ENCODE measurements around the gene TAB3.

The TAB3 gene

DNA sequence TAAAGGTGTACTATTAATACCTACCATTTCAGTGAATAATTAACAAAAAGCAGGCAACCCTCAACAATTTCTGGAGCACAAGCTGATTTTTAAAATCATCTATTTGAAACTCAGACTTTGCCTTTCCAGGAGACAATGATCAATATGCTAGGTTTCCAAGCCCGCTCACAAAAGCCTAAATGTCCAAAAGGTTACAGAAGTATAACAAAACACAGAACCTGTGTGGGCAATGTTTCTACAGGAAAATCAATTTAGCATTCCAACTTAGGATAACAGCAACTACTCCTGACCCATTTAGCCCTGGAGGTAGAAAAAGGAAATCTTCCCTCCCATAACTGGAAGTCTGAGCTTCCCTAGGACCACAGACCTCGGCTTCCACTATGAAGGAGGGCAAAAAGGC, 3.9 kb downstream of the TAB3 start:
- FAIRE-seq = no peak

DNA sequence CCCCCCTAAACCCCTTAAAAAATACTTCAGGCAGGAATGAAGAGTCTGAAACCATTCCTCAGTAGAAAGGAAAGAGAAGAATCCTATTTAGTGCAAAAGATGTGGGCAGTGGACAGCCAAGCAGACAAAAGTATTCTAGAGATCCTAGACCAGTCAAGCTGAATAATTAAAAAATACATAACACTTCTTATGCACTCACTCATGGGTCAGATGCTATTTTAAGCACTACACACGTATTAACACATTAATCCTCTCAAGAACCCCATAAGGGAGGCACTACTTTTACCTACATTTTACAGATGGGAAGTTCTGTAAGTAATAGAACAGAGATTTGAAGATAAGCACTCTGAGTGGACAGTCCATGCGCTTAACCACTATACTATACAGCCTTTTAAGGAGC, 5.9 kb downstream of the TAB3 start:
- no peak for FAIRE-seq

DNA sequence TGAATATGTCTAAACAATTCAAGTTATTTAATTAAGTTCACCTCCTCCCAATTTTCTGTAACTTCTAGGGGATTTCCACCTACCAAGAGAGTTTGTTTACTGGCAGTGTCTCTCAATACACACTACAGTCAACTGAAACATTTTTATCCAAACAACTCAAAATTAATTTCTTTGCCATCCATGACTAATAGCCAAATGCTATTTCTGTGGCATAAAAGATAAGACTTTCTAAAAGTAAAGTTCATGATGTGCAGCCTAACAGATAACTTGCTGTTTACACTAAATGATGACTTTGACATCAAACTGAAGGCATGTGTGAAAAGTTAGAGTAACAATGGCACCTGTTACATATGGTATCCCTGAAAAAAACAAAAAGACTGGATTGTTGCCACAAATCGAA, 7.3 kb downstream of the TAB3 start:
- peak; percentile 94 for FAIRE-seq

- FAIRE-seq = peak; percentile 90
Observed at GRCh38 chrX:30881390-30881789, 7.7 kb downstream of the TAB3 start.

GRCh38 chrX:30880058-30880457, 9.0 kb downstream of the TAB3 start:
- peak; percentile 78 for FAIRE-seq

GRCh38 chrX:30876367-30876766, 12.7 kb downstream of the TAB3 start:
- FAIRE-seq = no peak

DNA sequence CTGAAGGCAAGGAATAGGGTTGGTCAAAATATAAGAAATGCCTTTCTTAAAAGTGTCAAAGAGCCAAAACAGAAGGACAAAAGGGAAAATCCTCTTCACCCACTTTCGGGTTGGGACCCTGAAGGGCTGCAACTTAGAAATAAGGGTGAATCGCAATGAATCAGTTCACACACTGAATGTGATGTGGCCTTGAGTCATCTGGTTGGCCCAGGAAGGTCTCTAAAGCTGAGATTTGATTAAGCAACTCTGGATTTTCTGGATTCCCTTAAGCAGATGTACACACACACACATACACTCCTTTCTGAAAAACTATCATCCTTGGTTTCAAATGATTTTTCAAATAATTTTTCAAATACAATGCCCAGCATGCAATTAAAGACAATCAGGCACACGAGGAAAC, 13.1 kb downstream of the TAB3 start:
- no peak for FAIRE-seq

DNA sequence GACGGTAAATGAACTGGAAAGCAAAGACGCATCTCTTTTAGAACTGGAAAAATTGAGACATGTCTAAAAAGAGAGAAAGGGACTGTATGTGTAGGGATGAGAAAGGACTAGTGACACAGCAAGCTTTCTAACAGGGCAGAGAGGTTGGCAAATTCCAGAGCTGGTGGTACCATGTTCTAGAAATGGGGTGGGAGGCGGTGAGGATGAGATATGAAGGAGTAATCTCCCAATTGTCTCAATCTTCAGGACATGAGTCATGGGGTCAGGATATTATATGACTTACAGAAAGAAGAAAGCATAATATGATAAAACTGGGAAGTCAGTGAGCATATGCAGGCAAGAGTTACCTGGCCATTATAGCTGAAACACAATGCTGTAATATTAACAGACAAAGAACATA, 14.2 kb downstream of the TAB3 start:
- FAIRE-seq = no peak

DNA sequence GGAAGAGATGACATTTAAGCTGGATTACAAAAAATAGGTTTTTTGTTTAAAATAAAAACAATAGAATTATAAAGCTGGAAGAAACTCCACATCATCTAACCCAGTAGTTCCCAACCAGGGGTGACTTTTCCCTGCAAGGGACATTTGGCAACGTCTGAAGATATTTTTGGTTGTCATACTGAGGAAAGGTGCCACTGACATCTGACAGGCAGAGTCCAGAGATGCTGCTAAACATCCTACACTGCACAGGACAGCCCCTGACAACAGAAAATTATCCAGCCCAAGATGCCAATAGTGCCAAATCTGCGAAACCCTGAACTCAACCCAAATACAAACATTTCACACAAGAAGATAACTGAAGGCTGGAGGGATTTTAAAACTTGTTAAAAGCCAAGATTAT, 18.5 kb downstream of the TAB3 start:
- FAIRE-seq = no peak

DNA sequence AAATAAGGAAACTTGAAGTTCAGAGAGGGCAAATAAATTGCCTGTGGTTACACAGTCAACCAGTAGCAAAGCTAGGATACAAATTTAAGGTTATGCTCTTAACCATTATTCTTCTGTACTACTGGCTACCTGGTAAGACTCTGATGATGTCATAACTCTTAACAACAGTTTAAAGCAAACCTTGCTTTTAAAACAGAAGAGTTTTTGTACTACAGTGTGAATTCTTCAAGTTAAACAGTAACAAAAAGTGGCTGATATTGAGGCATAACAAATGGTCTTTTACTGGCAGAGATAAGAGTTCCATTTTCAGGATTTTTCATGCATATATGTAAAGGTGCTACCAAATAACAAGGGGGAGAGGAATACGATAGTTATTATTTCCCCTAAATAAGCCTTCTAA, 23.4 kb downstream of the TAB3 start:
- FAIRE-seq = no peak

GRCh38 chrX:30865015-30865414, 24.0 kb downstream of the TAB3 start:
- no peak for FAIRE-seq

DNA sequence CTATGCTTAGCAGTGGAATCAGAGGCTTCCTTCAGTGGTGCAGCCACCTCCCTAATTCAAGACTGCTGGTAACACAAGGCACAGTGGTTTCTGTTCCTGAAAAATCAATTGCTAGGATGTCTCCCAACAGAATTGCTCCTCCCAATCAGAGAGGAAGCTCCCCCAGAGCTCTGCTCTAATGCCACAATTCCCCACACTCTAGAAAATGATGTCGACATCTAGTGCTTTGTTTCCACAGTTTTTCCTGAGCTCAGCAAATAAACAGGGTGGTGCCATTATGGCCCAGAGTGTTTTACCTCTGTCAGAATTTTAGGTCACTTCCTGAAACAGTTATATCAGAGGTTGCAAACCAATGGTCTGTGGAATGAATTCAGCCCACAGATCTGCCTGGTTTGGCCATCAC, 24.7 kb downstream of the TAB3 start:
- FAIRE-seq = no peak

GRCh38 chrX:30863974-30864373, 25.1 kb downstream of the TAB3 start:
- no peak for FAIRE-seq

DNA sequence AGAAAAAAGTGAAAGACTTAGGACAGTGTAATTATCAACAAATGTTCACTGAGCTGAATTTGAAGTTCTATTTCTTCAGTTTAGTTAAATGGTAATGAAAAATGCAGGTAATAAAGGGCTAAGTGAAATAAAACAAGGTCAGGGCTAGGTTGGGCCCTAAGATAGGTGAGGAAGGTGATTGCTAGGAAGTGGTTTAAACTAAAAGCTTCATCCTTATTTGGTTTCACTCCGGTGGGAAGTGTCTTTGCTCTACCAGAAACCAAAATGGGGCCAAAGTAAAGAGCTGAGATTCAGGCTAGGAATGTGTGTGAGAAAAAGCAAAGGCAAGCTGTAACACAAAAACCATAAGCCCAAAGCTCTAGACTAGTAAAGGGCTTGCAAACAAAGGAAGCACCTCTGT, 31.0 kb downstream of the TAB3 start:
- FAIRE-seq = no peak

GRCh38 chrX:30851449-30851848, 37.6 kb downstream of the TAB3 start:
- FAIRE-seq = no peak

DNA sequence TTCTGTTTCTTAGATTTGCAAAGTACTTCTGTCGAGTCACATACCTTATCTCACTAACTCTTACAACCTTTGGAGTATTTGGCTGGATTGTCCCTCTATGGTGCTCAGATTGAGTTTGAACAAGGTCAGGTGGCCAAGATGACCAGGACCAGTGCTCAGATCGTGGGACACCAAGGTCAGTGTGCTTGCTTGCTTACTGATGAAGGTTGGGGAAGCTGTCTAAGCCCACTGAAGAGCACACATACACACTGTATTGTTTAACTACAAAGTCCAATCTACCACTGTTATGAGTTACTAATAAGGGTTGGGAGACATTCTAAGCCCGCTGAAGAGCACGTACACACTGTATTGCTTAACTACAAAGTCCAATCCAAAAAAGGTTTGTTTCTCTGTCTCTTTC, 53.7 kb downstream of the TAB3 start:
- FAIRE-seq = no peak

- no peak for FAIRE-seq
Observed at GRCh38 chrX:30833896-30834295, 55.2 kb downstream of the TAB3 start.

GRCh38 chrX:30831082-30831481, 58.0 kb downstream of the TAB3 start:
- FAIRE-seq = no peak

DNA sequence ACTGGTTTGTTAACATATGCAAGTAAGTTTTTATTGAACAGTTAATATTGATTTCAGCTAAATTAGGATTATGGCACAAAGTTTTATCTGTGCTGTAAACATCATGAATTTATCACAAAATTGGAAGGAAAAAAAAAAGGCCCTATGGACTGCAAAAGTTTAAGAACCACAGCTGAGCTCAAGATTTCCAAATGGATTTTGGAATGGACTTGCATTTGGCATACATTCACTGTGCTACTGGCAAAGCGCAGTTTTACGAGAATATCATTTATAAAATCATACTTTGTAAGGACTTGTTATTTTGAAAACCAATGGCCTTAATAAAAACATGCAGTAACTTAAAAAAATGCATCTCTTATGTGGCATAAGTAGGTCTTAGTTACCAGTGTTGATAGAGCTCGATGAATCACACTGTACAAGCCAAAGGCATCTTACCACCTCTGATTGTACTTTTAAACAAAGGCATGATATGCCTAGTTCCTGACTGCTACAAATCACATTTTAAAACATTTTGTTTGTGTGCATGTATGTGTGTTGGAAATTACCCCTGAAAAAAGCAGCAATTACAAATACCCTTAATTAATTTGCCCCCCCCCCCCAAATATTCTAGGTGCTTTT, 58.6 kb downstream of the TAB3 start:
- peak; percentile 5 for FAIRE-seq

- FAIRE-seq = no peak
Observed at GRCh38 chrX:30824275-30824674, 64.8 kb downstream of the TAB3 start.

- no peak for FAIRE-seq
Observed at GRCh38 chrX:30822764-30823163, 66.3 kb downstream of the TAB3 start.

DNA sequence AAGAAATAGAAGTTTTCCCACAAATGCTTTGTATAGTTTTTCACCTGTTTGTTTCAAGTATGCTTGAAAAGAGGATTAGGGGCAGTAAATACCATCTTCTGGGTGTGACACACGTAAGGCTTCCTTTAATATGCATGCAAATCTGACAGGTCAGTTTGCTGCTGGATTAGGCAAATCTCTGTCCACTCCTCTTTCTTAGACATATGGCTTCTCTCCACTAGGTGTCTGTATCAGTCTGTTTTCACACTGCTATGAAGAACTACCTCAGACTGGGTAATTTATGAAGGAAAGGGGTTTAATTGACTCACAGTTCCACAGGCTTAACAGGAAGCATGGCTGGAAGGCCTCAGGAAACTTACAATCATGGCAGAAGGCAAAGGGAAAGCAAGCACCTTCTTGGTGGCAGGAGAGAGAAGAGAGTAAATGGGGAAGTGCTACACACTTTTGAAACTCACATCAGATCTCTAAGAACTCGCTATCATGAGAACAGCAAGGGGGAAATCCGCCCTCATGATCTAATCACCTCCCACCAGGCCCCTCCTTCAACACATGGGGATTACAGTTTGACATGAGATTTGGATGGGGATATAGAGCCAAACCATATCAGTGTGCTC, 66.9 kb downstream of the TAB3 start:
- no peak for FAIRE-seq

- no peak for FAIRE-seq
Observed at GRCh38 chrX:30821116-30821515, 67.9 kb downstream of the TAB3 start.

GRCh38 chrX:30819080-30819479, 70.0 kb downstream of the TAB3 start:
- FAIRE-seq = peak; percentile 97

- no peak for FAIRE-seq
Observed at GRCh38 chrX:30816079-30816478, 73.0 kb downstream of the TAB3 start.
